Measurements from ENCODE around the gene PPP1R1C. TPM values are rescaled to one million over a fixed set of nuclear protein-coding genes. Genes with fewer than 3 reads are reported as not detected.

Gene PPP1R1C
- 1.7 to 3.3 TPM (median 1.8 TPM) in 5 replicates for total RNA-seq (2022; extraction: Qiagen RNA extraction; ENCODE audit: low read depth)

GRCh38 chr2:181985632-181986205, at the start of gene PPP1R1C:
TSS of gene PPP1R1C (plus strand) at chr2:181985853. CDS start at chr2:181986111, 258 bp downstream.

Other genes with a start within 250 kb of the PPP1R1C start
- gene ITPRID2, start 94.1 kb upstream of the PPP1R1C start, total RNA-seq (2022; extraction: Qiagen RNA extraction; ENCODE audit: low read depth): 46.2 to 72.1 TPM (median 63.7 TPM) in 5 replicates